ENCODE results near the gene CDK5RAP2.

GRCh38 chr9:120567081-120567480, 12.9 kb downstream of the CDK5RAP2 start:
- TF ChIP-seq ZNF302 (tag by site-specific recombination; IDR thresholded peaks at IDR 0.05; ENCODE audit: low read depth) (no peak), CTCF (tag by site-specific recombination; IDR thresholded peaks at IDR 0.05) (no peak), ZEB2 (tag by site-specific recombination; IDR thresholded peaks at IDR 0.05) (no peak), ZNF791 (tag by site-specific recombination; IDR thresholded peaks at IDR 0.05) (no peak), ZBTB11 (tag by site-specific recombination; conservative IDR thresholded peaks at IDR 0.05; ENCODE audit: low read depth) (no peak), ZNF16 (tag by site-specific recombination; IDR thresholded peaks at IDR 0.05; ENCODE audit: low read depth) (no peak), KLF8 (tag by site-specific recombination; IDR thresholded peaks at IDR 0.05) (no peak), REPIN1 (tag by site-specific recombination; IDR thresholded peaks at IDR 0.05; ENCODE audit: low read depth) (no peak), MYNN (tag by site-specific recombination; IDR thresholded peaks at IDR 0.05; ENCODE audit: borderline replicate concordance) (no peak), ZNF121 (tag by site-specific recombination; IDR thresholded peaks at IDR 0.05) (no peak), TCF7L2 (IDR thresholded peaks at IDR 0.05; ENCODE audit: borderline replicate concordance, low read depth, low read length) (no peak), ZNF792 (tag by site-specific recombination; IDR thresholded peaks at IDR 0.05) (no peak), ZNF660 (tag by site-specific recombination; IDR thresholded peaks at IDR 0.05) (no peak)
- TF ChIP-seq, protein P1, sequence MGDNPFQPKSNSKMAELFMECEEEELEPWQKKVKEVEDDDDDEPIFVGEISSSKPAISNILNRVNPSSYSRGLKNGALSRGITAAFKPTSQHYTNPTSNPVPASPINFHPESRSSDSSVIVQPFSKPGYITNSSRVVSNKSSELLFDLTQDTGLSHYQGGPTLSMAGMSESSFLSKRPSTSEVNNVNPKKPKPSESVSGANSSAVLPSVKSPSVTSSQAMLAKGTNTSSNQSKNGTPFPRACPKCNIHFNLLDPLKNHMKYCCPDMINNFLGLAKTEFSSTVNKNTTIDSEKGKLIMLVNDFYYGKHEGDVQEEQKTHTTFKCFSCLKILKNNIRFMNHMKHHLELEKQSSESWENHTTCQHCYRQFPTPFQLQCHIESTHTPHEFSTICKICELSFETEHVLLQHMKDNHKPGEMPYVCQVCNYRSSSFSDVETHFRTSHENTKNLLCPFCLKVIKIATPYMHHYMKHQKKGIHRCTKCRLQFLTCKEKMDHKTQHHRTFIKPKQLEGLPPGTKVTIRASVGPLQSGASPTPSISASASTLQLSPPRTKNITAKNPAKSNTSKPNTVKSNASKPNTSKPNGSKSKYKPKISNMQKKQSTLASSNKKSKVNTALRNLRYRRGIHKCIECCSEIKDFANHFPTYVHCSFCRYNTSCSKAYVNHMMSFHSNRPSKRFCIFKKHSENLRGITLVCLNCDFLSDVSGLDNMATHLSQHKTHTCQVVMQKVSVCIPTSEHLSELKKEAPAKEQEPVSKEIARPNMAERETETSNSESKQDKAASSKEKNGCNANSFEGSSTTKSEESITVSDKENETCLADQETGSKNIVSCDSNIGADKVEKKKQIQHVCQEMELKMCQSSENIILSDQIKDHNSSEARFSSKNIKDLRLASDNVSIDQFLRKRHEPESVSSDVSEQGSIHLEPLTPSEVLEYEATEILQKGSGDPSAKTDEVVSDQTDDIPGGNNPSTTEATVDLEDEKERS (tag by site-specific recombination; IDR thresholded peaks at IDR 0.05): no peak
